Esophagus muscularis mucosa (tissue), 3 donors: Measurements from ENCODE around the gene MACROD2.

Source experiments
- POLR2A ChIP-seq: fragments of 450-650 bp; IDR thresholded peaks from one replicate; pipeline ENCODE4 v1.6.1; 2017; ENCODE audit warnings: antibody characterized with exemption, moderate library complexity, mild to moderate bottlenecking, low read depth
- POLR2AphosphoS5 ChIP-seq, 2 donors: sonication (generic); formaldehyde crosslinking; IDR thresholded peaks; one replicate each; pipeline ENCODE4 v1.6.1; 2017; ENCODE audit warnings: antibody characterized with exemption in 2 of 2
- TF ChIP-seq, protein P1 (sequence below), 3 experiments: fragments of 200-600 bp in 2 of 3; fragments of 450-650 bp in 1 of 3; sonication (generic) in 2 of 3; IDR thresholded peaks; one replicate each; pipeline ENCODE4 v1.5.1; 2017 to 2019; ENCODE audit warnings: antibody characterized with exemption in 3 of 3, mild to moderate bottlenecking in 2 of 3, moderate library complexity in 1 of 3

DNA sequence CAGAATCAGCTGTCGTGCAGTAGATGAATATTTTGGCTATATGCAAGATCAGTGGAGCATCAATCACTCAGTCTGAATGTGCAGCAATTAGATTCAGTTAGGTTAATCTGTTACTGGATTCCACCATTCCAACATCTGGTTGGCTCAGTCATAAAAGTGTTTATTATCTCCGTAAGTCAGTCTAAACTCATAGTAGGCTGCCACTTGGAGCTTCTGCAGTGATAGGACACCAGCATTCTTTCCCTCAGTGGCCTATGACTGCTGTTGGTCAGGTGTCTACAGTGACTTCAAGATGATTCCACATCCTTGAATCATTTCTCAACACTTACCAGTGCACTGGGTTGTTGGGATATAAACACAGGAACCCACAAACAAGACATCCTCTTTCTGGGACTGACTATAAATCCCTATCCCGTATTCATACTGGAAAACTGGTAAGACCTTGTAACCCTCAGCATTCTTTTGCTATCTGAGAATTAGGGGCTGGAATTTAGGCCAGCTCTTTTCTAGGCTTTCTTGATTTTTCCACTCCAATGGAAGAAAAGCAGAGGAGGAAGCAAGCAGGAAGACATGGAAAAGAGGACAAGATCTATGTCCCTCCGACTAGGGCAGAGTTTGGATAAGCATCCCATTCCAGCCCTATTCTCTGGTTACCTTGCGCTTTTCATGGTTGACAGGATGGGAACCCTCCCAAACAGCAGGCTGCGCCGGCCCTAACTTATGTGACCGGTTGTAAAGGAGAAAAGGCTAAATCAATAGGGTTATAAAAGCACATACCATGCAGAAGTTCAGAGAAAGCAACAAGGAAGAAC lies 1658.3 kb downstream of the MACROD2 start:
- TF ChIP-seq POLR2AphosphoS5 (IDR thresholded peaks at IDR 0.05) (no peak), POLR2A (no peak)
- TF ChIP-seq, protein P1, sequence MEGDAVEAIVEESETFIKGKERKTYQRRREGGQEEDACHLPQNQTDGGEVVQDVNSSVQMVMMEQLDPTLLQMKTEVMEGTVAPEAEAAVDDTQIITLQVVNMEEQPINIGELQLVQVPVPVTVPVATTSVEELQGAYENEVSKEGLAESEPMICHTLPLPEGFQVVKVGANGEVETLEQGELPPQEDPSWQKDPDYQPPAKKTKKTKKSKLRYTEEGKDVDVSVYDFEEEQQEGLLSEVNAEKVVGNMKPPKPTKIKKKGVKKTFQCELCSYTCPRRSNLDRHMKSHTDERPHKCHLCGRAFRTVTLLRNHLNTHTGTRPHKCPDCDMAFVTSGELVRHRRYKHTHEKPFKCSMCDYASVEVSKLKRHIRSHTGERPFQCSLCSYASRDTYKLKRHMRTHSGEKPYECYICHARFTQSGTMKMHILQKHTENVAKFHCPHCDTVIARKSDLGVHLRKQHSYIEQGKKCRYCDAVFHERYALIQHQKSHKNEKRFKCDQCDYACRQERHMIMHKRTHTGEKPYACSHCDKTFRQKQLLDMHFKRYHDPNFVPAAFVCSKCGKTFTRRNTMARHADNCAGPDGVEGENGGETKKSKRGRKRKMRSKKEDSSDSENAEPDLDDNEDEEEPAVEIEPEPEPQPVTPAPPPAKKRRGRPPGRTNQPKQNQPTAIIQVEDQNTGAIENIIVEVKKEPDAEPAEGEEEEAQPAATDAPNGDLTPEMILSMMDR (IDR thresholded peaks at IDR 0.05): no peak
